ENCODE measurements around the gene NCKIPSD. TPM values are rescaled to one million over a fixed set of nuclear protein-coding genes. Genes with fewer than 3 reads are reported as not detected.

NCKIPSD gene
- 20.2 and 21.1 TPM in 2 replicates for total RNA-seq

DNA sequence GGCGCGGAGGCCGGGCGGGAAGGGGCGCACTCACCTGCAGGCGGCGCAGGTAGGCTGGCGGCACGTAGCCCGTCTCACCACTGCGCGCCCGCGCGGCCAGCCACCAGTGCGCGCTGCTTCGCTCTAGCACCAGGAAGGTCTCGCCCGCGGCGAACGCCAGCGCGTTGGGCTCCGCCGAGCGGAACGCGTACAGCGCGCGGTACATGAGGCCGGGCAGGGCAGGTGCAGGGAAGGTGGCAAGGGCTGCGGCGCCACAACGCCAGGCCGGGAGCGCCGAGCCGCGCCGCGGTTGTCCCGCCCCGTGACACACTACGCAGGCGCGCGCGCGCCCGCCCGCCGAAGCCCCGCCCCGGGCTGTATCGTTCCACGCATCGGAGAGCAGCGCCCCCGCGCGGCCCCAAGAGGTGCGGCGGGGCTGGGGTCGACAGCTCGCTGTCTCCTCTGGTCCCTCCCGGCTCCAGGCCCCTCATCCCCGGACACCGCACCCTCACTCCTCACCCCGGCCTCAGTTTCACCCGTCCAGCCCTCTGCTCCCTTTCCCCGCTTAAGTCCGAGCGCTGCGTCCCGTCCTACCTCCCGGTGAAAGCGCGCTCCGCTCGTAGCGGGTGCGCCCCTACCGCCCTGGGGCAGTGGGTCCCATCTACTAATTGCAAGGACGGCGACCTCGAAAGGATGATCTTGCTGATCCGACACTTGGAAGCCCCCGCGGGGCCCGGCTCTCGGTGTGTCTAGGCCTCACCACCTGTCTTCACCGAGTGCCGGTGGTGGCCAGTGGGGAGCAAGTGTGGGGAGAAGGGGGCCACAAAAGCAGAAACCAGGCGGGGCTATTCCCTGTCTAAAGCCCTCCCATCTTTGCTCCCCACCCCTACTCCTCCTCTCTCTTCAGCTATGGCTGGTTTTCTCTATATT, at the start of gene NCKIPSD:
Gene NCKIPSD (minus strand): TSS at position 313 of the 909 bp plus-strand sequence. CDS start 108 bp downstream, at position 205.

DNA sequence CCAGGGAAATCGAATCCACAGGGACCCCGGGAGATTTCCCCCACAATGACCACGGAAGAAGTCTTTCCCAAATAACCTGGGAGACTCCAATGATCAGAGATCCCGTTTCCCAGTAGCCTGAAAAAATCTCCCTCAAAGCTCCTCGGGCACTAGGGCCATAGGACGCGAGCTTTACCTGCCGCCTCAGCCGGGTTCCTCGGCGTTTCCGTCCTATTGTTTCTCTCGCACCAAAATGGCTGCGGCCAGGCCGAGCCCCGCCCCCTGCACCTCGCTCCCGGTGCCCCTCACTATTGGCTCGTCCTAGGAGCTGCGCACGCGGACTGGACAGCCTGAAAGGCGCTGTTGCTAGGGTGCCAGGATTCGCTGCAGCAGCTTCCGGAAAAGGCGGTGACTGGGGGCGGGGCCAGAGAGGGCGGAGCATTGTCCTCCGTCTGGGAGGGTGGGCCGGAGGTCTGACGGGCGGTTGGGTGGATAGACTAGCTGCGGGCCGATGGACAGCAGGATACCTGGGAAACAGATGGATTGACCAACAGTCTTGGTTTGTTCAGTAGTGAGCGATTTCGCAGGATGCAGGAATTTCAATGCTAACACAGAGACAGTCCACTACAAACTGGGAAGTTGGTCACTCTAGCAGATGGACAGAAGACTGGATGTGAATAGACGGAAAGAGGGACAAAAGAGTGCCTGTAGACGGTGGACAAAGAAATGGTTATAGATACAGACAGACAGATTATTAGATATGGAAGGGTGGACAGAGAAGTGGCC, 31.4 kb upstream of the NCKIPSD start, which contains the start of gene IP6K2:
Gene IP6K2 (minus strand): TSS at position 240 of the 765 bp plus-strand sequence. CDS start 21,930 bp downstream, outside the sequence.

GRCh38 chr3:48662753-48663488, 22.8 kb downstream of the NCKIPSD start, which contains the start of gene CELSR3:
Gene CELSR3 (minus strand): TSS chr3:48662886. CDS start chr3:48662634, 252 bp downstream.

GRCh38 chr3:48635222-48636021, 50.3 kb downstream of the NCKIPSD start, which contains the start of gene SLC26A6:
Gene SLC26A6 (minus strand): TSS chr3:48635461. CDS start chr3:48635393, 68 bp downstream.

Small RNA genes lying within 50 kb of the gene (small RNA-seq; reads per million reads assigned to genes)
- not detected for gene AC141002.1

Other genes with a start within 250 kb of the NCKIPSD start
- 8.0 and 10.6 TPM in 2 replicates for gene CCDC51, start 245.8 kb downstream of the NCKIPSD start, total RNA-seq
- 59.2 and 74.0 TPM in 2 replicates for gene TMA7, start 245.7 kb downstream of the NCKIPSD start, total RNA-seq
- gene ATRIP, start 239.2 kb downstream of the NCKIPSD start, total RNA-seq, result 4.1 and 4.7 TPM in 2 replicates
- gene SHISA5, start 181.7 kb downstream of the NCKIPSD start, total RNA-seq, result 116 TPM in 2 replicates
- gene PFKFB4, start 129.1 kb downstream of the NCKIPSD start, total RNA-seq, result 12.8 and 15.7 TPM in 2 replicates
- gene UCN2, start 122.1 kb downstream of the NCKIPSD start, total RNA-seq, result 2.6 and 2.9 TPM in 2 replicates
- gene COL7A1, start 90.6 kb downstream of the NCKIPSD start, total RNA-seq, result 57.8 and 66.9 TPM in 2 replicates
- 311 and 364 TPM in 2 replicates for gene UQCRC1, start 76.3 kb downstream of the NCKIPSD start, total RNA-seq
- not detected in 2 replicates for gene TMEM89, start 64.1 kb downstream of the NCKIPSD start, total RNA-seq
- 25.3 and 35.4 TPM in 2 replicates for gene SLC26A6, start 50.5 kb downstream of the NCKIPSD start, total RNA-seq
- gene CELSR3, start 23.0 kb downstream of the NCKIPSD start, total RNA-seq, result 1.3 and 1.6 TPM in 2 replicates
- gene IP6K2, start 31.3 kb upstream of the NCKIPSD start, total RNA-seq, result 38.5 and 43.7 TPM in 2 replicates
- 36.8 and 43.3 TPM in 2 replicates for gene PRKAR2A, start 162.0 kb upstream of the NCKIPSD start, total RNA-seq
- 18.3 and 20.3 TPM in 2 replicates for gene SLC25A20, start 213.0 kb upstream of the NCKIPSD start, total RNA-seq
- gene ARIH2, start 232.9 kb upstream of the NCKIPSD start, total RNA-seq, result 66.3 and 78.5 TPM in 2 replicates

Measured in hair follicle dermal papilla cell (primary cell).